Gastrocnemius medialis (tissue), 4 donors: Measurements from ENCODE around the gene ABTB1. TPM values are rescaled to one million over a fixed set of nuclear protein-coding genes. Genes with fewer than 3 reads are reported as not detected.
A peak's percentile ranks its signal among the peaks of the same experiment; 100 is the strongest.

Experiments used
- ATAC-seq, 2 donors: fragments of 150-250 bp; one replicate each; pipeline ENCODE4 v1.9.1; 2016
- DNase-seq, 2 donors: peaks; one replicate each; pipeline ENCODE4 v3.0.0-alpha.2; 2019
- H3K27ac ChIP-seq, 4 donors: fragments of 200-600 bp; sonication (generic); 1 replicate in 1 of 4; 2 replicates in 3 of 4; pipeline ENCODE4 v1.5.1; 2016 to 2018; ENCODE audit warnings: mild to moderate bottlenecking in 2 of 4, moderate library complexity in 1 of 4
- H3K27me3 ChIP-seq, 3 donors: fragments of 200-600 bp; sonication (generic) in 2 of 3; 1 replicate in 1 of 3; 2 replicates in 2 of 3; pipeline versions ENCODE4 v1.5.1 to v1.6.0; 2016 to 2019; ENCODE audit warnings: mild to moderate bottlenecking in 1 of 3, moderate library complexity in 1 of 3
- H3K36me3 ChIP-seq, 2 donors: fragments of 200-600 bp; sonication (generic) in 1 of 2; one replicate each; pipeline ENCODE4 v1.5.1; 2017 to 2018
- H3K4me1 ChIP-seq, 2 donors: fragments of 200-600 bp; sonication (generic) in 1 of 2; one replicate each; pipeline ENCODE4 v1.5.1; 2016 to 2017; ENCODE audit warnings: mild to moderate bottlenecking in 2 of 2
- H3K4me3 ChIP-seq, 4 donors: fragments of 200-600 bp; sonication (generic) in 3 of 4; 1 replicate in 1 of 4; 2 replicates in 3 of 4; pipeline ENCODE4 v1.5.1; 2016 to 2019; ENCODE audit warnings: mild to moderate bottlenecking in 2 of 4
- H3K9me3 ChIP-seq, 3 donors: fragments of 200-600 bp; sonication (generic) in 2 of 3; 1 replicate in 1 of 3; 2 replicates in 2 of 3; pipeline ENCODE4 v1.5.1; 2016 to 2019
- POLR2A ChIP-seq, 2 donors: fragments of 450-650 bp; IDR thresholded peaks; one replicate each; pipeline ENCODE4 v1.6.1; 2017; ENCODE audit warnings: antibody characterized with exemption in 2 of 2, mild to moderate bottlenecking in 2 of 2, moderate library complexity in 2 of 2
- in situ Hi-C, 4 donors: fragments of 200-750 bp; cut with MboI; loops; one replicate each; pipeline versions ENCODE4 v1.15.0 to v1.8.0; 2017; ENCODE audit warnings: low sequenced_read_pairs in 4 of 4
- intact Hi-C: fragments of 100-400 bp; cut with DNase I; formaldehyde crosslinking; loops from one replicate; pipeline ENCODE4 v1.15.1; 2023; ENCODE audit warnings: low total_unique reads
- total RNA-seq, 4 donors: library from RNA; depleted of rRNA; stranded (reverse); fragments of >200 nt; gene quantifications; one replicate each; pipeline versions ENCODE4 v1.1.0 to v1.2.3, GENCODE V29; 2016
- TF ChIP-seq, protein P1 (sequence below), 5 experiments: fragments of 450-650 bp in 3 of 5; fragments of 200-600 bp in 2 of 5; sonication (generic) in 2 of 5; IDR thresholded peaks in 4 of 5; conservative IDR thresholded peaks in 1 of 5; 1 replicate in 4 of 5; 2 replicates in 1 of 5; pipeline ENCODE4 v1.5.1; 2016 to 2019; ENCODE audit warnings: antibody characterized with exemption in 5 of 5, mild to moderate bottlenecking in 3 of 5, moderate library complexity in 3 of 5

Gene ABTB1
- total RNA-seq, 4 donors from 2014 or later: 22.9 to 37.5 (median 30.1) TPM

DNA sequence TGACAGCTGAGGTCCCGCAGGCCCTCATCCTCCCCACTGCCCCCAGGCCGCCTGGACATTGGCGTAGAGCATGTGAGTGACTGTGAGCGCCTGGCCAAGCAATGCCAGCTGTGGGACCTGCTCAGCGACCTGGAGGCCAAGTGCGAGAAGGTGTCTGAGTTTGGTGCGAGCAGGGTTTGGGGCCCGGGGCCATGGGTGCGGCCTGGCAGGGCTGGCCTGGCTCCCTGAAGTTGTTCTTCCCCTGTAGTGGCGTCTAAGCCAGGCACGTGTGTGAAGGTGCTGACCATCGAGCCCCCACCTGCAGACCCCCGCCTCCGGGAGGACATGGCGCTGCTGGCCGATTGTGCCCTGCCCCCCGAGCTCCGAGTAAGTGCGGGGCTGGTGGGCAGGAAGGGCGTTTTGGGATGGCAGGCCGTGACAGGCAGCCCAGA is 4.2 kb downstream of the ABTB1 start:
- H3K9me3 ChIP-seq: no peaks in the 10 kb centered on the region
- intact Hi-C loops: no loop called here
- peaks cover 0 to 56% of the 10 kb centered on the region in 2 donors for H3K36me3 ChIP-seq
- H3K4me3 ChIP-seq: no peak overlapping the region
- H3K27me3 ChIP-seq: no peaks in the 10 kb centered on the region
- H3K27ac ChIP-seq: no peak overlapping the region
- TF ChIP-seq, protein P1, sequence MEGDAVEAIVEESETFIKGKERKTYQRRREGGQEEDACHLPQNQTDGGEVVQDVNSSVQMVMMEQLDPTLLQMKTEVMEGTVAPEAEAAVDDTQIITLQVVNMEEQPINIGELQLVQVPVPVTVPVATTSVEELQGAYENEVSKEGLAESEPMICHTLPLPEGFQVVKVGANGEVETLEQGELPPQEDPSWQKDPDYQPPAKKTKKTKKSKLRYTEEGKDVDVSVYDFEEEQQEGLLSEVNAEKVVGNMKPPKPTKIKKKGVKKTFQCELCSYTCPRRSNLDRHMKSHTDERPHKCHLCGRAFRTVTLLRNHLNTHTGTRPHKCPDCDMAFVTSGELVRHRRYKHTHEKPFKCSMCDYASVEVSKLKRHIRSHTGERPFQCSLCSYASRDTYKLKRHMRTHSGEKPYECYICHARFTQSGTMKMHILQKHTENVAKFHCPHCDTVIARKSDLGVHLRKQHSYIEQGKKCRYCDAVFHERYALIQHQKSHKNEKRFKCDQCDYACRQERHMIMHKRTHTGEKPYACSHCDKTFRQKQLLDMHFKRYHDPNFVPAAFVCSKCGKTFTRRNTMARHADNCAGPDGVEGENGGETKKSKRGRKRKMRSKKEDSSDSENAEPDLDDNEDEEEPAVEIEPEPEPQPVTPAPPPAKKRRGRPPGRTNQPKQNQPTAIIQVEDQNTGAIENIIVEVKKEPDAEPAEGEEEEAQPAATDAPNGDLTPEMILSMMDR (IDR thresholded peaks at IDR 0.05 in 4 of 5, conservative IDR thresholded peaks at IDR 0.05 in 1 of 5): no peak
- no peak for TF ChIP-seq POLR2A (IDR thresholded peaks at IDR 0.05)
- DNase-seq (peak in 1 of 2 donors; percentile 12), ATAC-seq (no peak)
- in situ Hi-C loops: no loop called here
- H3K4me1 ChIP-seq: peaks cover 22 to 24% of the 10 kb centered on the region in 2 donors

DNA sequence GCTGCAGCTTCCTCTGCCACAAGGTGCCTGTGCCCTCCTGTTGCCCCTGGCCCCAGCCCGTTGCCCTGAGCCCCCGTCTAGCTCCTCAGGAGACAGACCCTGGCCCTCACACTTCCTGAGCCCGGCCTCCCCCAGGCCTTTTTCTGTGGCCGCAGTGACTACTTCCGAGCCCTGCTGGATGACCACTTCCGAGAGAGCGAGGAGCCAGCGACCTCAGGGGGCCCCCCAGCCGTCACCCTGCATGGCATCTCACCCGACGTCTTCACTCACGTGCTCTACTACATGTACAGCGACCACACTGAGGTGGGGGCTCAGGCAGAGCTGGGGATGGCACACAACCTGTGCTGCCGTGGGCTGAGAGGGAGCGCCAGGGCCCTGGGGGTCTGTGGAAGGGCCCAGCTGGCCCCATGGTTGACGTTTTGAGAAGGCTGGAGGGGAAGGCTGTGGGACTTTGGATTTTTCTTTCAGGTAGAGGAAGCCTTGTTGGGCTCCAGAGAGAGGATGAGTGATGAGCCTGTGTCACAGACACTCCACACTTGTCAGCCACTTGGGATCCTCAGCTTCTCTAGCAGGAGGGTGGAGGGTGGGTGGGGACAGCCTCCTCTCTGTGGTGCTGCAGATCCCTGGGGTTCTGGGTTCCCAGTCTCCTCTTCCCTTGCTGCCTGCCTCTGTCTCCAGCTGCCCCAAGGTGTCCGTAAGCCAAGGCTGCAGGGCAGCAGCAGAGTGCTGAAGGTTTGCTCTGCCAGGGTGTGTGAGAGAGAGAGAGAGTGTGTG is 5.0 kb downstream of the ABTB1 start:
- DNase-seq (peak in 1 of 2 donors; percentile 10), ATAC-seq (no peak)
- Histone ChIP-seq H3K27ac (peak overlapping the region; percentile 22 to 76 (median 40)), H3K4me3 (no peak overlapping the region), H3K36me3 (peaks cover 0 to 56% of the 10 kb centered on the region in 2 donors), H3K27me3 (no peaks in the 10 kb centered on the region), H3K4me1 (peaks cover 20 to 21% of the 10 kb centered on the region in 2 donors), H3K9me3 (no peaks in the 10 kb centered on the region)
- TF ChIP-seq POLR2A (IDR thresholded peaks at IDR 0.05): no peak
- TF ChIP-seq, protein P1 (IDR thresholded peaks at IDR 0.05 in 4 of 5, conservative IDR thresholded peaks at IDR 0.05 in 1 of 5): no peak
- in situ Hi-C loops: no loop called here
- intact Hi-C loops: no loop called here

DNA sequence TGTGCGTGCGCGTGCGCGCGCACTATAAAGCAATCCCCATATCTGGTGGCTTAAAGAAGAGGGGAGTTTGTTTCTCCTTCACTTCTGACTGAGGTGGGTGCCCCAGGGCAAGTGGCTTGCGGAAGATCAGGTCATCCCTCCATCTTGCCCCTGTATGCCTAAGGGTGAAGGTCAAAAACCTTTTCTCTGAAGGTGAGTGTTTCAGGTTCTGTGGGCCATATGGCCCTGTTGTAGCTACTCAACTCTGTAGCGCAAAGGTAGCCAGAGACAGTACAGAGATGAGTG is 5.5 kb downstream of the ABTB1 start:
- DNase-seq: no peak
- intact Hi-C loops: no loop called here
- in situ Hi-C loops: no loop called here

DNA sequence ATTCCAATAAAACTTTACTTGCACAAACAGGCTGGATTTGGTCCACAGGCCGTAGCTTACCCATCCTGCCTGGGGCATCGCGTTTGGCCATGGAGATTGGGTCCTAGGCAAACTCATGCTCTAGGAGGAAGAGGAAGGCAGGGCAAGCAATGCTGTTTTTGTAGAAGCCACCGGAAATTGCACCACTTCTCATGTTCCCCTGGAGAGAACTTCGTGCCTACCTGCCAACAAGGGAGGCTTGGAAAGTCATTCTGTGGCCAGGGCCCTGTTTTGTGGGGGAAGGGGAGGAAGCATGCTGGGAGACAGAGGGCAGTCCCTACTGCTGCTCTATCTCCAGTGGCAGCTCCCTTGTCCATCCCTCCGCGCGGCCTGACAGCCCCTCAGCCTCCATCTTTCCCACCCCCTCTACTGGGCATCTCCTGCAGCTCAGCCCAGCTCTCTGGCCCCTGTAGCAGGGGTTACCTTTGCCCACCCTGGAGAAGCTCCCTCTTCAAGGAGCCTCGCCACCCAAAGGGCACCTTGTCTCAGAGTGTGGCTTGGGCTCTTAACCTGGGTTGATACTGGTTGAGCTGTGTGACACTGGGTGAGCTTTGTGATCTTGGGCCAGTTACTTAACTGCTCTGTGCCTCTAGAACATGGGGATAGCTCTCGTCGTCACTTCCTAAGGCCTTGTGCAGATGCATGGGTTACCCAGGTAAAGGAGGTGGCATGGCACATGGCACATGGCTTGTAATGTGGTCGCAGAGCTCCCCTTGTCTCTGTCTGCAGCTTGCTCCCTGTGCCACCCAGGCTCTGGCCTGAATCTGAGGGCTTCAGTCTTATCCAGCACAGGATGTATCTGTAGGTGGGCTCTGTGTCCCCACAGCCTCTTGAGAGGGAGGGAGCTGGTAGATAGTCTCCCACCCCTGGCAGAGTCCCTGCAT is 6.1 kb downstream of the ABTB1 start:
- DNase-seq (peak; percentile 56 to 65), ATAC-seq (peak; percentile 89)
- peaks cover 0 to 56% of the 10 kb centered on the region in 2 donors for H3K36me3 ChIP-seq
- H3K27me3 ChIP-seq: no peaks in the 10 kb centered on the region
- in situ Hi-C loops (no loop called here), intact Hi-C loops (no loop called here)
- H3K9me3 ChIP-seq: no peaks in the 10 kb centered on the region
- peaks cover 15 to 17% of the 10 kb centered on the region in 2 donors for H3K4me1 ChIP-seq
- TF ChIP-seq, protein P1 (IDR thresholded peaks at IDR 0.05 in 4 of 5, conservative IDR thresholded peaks at IDR 0.05 in 1 of 5): no peak
- no peak for TF ChIP-seq POLR2A (IDR thresholded peaks at IDR 0.05)
- H3K27ac ChIP-seq: peak overlapping the region; percentile 30 to 76 (median 64)
- no peak overlapping the region for H3K4me3 ChIP-seq

More for the DNA sequence above, 5.5 kb downstream of the ABTB1 start:
- no peaks in the 10 kb centered on the region for H3K9me3 ChIP-seq
- peak overlapping the region; percentile 22 to 76 (median 64) for H3K27ac ChIP-seq
- H3K36me3 ChIP-seq: peaks cover 0 to 56% of the 10 kb centered on the region in 2 donors
- H3K27me3 ChIP-seq: no peaks in the 10 kb centered on the region
- TF ChIP-seq, protein P1 (IDR thresholded peaks at IDR 0.05 in 4 of 5, conservative IDR thresholded peaks at IDR 0.05 in 1 of 5): no peak
- no peak for TF ChIP-seq POLR2A (IDR thresholded peaks at IDR 0.05)
- ATAC-seq: no peak
- peaks cover 19 to 20% of the 10 kb centered on the region in 2 donors for H3K4me1 ChIP-seq
- no peak overlapping the region for H3K4me3 ChIP-seq
